B cell (primary cell): ENCODE data around the gene NUP62.

Experiments used
- CTCF ChIP-seq: fragments of 200-600 bp; IDR thresholded peaks from one replicate; pipeline ENCODE4 v1.8.0; 2022; ENCODE audit warnings: antibody characterized with exemption, mild to moderate bottlenecking
- EZH2 ChIP-seq: IDR thresholded peaks from 2 replicates; pipeline ENCODE4 v1.6.1; 2012; ENCODE audit warnings: borderline replicate concordance, low read depth, mild to moderate bottlenecking, moderate library complexity, low read length; ENCODE audit not compliant: insufficient read depth, poor library complexity, severe bottlenecking

GRCh38 chr19:49887665-49888509 lies 41.4 kb downstream of the NUP62 start:
- TF ChIP-seq CTCF (no peak), EZH2 (no peak)
